Neural cell (in vitro differentiated cells): Measurements from ENCODE around the gene EPB41L2. TPM values are rescaled to one million over a fixed set of nuclear protein-coding genes. Genes with fewer than 3 reads are reported as not detected.

ENCODE experiments used
- H2AFZ ChIP-seq: fragments of 200-600, 300-800 bp; sonication (generic), shearing (Covaris generic); 2 replicates; pipeline ENCODE4 v1.6.0; 2014; ENCODE audit warnings: low read depth, mild to moderate bottlenecking, antibody characterized with exemption, low read length, moderate library complexity
- H3F3A ChIP-seq: fragments of 200-600 bp; shearing (Covaris generic); 2 replicates; pipeline ENCODE4 v1.6.1; 2016; ENCODE audit warnings: mild to moderate bottlenecking, moderate library complexity, mixed read lengths, antibody characterized with exemption, low read length; ENCODE audit not compliant: insufficient read depth, poor library complexity, severe bottlenecking
- H3K27ac ChIP-seq: fragments of 200-600, 300-800 bp; sonication (generic), shearing (Covaris generic); 2 replicates; pipeline ENCODE4 v1.5.1; 2014; ENCODE audit warnings: mild to moderate bottlenecking, low read length, moderate library complexity
- H3K27me3 ChIP-seq: fragments of 300-800, 200-600 bp; sonication (generic), shearing (Covaris generic); 2 replicates; pipeline ENCODE4 v1.6.0; 2014; ENCODE audit warnings: mild to moderate bottlenecking, low read depth, low read length, moderate library complexity; ENCODE audit not compliant: insufficient read depth
- H3K36me3 ChIP-seq: fragments of 300-800, 200-600 bp; sonication (generic), shearing (Covaris generic); 2 replicates; pipeline ENCODE4 v1.5.1; 2014; ENCODE audit warnings: mild to moderate bottlenecking, antibody characterized with exemption, low read length, moderate library complexity; ENCODE audit not compliant: insufficient read depth
- H3K4me2 ChIP-seq: fragments of 300-800, 200-600 bp; sonication (generic), shearing (Covaris generic); 2 replicates; pipeline ENCODE4 v1.6.0; 2014; ENCODE audit warnings: mild to moderate bottlenecking, low read length
- H3K4me3 ChIP-seq: fragments of 300-800, 200-600 bp; sonication (generic), shearing (Covaris generic); 2 replicates; pipeline ENCODE4 v1.5.1; 2014; ENCODE audit warnings: mild to moderate bottlenecking, low read length, moderate library complexity
- H3K79me2 ChIP-seq: fragments of 200-600 bp; shearing (Covaris generic); replicated peaks from 2 replicates; pipeline ENCODE4 v1.6.0; 2014; ENCODE audit warnings: mild to moderate bottlenecking, low read length, moderate library complexity; ENCODE audit not compliant: insufficient read depth
- H3K9ac ChIP-seq: fragments of 300-800, 200-600 bp; sonication (generic), shearing (Covaris generic); 2 replicates; pipeline ENCODE4 v1.6.1; 2016; ENCODE audit warnings: mild to moderate bottlenecking, low read length, mixed read lengths
- H3K9me2 ChIP-seq: fragments of 200-600 bp; shearing (Covaris generic); 2 replicates; pipeline ENCODE4 v1.6.1; 2016; ENCODE audit warnings: mild to moderate bottlenecking, low read length, mixed read lengths; ENCODE audit not compliant: insufficient read depth
- H3K9me3 ChIP-seq: fragments of 200-600, 300-800 bp; sonication (generic), shearing (Covaris generic); 2 replicates; pipeline ENCODE4 v1.6.1; 2016; ENCODE audit warnings: mild to moderate bottlenecking, mixed run types, low read length, moderate library complexity, mixed read lengths
- H4K20me1 ChIP-seq: fragments of 200-600 bp; shearing (Covaris generic); 2 replicates; pipeline ENCODE4 v1.6.1; 2016; ENCODE audit warnings: mild to moderate bottlenecking, mixed run types; ENCODE audit not compliant: insufficient read depth
- EP300 ChIP-seq: fragments of 450-650 bp; conservative IDR thresholded peaks from 2 replicates; pipeline ENCODE4 v1.6.1; 2014; ENCODE audit warnings: antibody characterized with exemption, mild to moderate bottlenecking, moderate library complexity; ENCODE audit not compliant: poor library complexity, severe bottlenecking
- EZH2 ChIP-seq: fragments of 200-600, 300-800 bp; shearing (Covaris generic), sonication (generic); IDR thresholded peaks from 2 replicates; pipeline ENCODE4 v1.6.1; 2014; ENCODE audit warnings: antibody characterized with exemption, low read length, borderline replicate concordance, mild to moderate bottlenecking; ENCODE audit not compliant: insufficient read depth, poor library complexity, severe bottlenecking
- MXI1 ChIP-seq: fragments of 450-650 bp; conservative IDR thresholded peaks from 2 replicates; pipeline ENCODE4 v1.6.1; 2014; ENCODE audit warnings: antibody characterized with exemption, mild to moderate bottlenecking; ENCODE audit not compliant: poor library complexity, severe bottlenecking
- POLR2AphosphoS5 ChIP-seq: IDR thresholded peaks from 2 replicates; pipeline ENCODE4 v1.6.1; 2012
- RAD21 ChIP-seq: fragments of 450-650 bp; conservative IDR thresholded peaks from 2 replicates; pipeline ENCODE4 v1.6.1; 2014; ENCODE audit warnings: antibody characterized with exemption, mild to moderate bottlenecking, moderate library complexity
- SMC3 ChIP-seq: fragments of 450-650 bp; conservative IDR thresholded peaks from 2 replicates; pipeline ENCODE4 v1.6.1; 2014; ENCODE audit warnings: antibody characterized with exemption, mild to moderate bottlenecking, moderate library complexity; ENCODE audit not compliant: poor library complexity
- TAF1 ChIP-seq: IDR thresholded peaks from 2 replicates; pipeline ENCODE4 v1.6.1; 2012; ENCODE audit warnings: low read depth
- polyA plus RNA-seq: library from polyadenylated mRNA; depleted of rRNA; stranded (reverse); fragments of >200 nt; gene quantifications from 2 replicates; pipeline ENCODE4 v1.2.3, GENCODE V29; 2014
- TF ChIP-seq, protein P1 (sequence below): fragments of 450-650 bp; IDR thresholded peaks from 2 replicates; pipeline ENCODE4 v1.5.1; 2014; ENCODE audit warnings: antibody characterized with exemption, mild to moderate bottlenecking, moderate library complexity; ENCODE audit not compliant: poor library complexity, severe bottlenecking
- TF ChIP-seq, protein P2 (sequence below): IDR thresholded peaks from 2 replicates; pipeline ENCODE4 v1.6.1; 2012; ENCODE audit warnings: borderline replicate concordance

Gene EPB41L2
- polyA plus RNA-seq, 1 donor from 2014 or later, result 13.5 TPM

DNA sequence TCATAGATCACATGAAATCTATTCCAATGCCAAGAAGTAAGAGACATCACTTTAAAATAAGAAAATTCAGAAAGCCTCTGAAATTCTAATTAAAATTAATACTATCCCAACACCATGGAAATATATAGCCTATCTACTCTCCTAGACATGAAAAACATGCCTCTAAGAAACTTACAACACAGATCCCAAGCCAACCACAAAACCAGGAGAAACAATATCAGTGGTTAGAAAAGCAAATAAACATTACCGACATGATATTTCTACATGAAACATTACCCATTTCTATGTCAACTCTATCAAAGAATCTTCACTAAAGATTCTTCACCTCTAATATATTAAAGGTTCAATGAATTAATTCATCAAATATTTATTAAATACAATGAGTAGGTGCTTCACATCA is 4.8 kb downstream of the EPB41L2 start:
- H3K79me2 ChIP-seq, result no peaks in the 10 kb centered on the region

DNA sequence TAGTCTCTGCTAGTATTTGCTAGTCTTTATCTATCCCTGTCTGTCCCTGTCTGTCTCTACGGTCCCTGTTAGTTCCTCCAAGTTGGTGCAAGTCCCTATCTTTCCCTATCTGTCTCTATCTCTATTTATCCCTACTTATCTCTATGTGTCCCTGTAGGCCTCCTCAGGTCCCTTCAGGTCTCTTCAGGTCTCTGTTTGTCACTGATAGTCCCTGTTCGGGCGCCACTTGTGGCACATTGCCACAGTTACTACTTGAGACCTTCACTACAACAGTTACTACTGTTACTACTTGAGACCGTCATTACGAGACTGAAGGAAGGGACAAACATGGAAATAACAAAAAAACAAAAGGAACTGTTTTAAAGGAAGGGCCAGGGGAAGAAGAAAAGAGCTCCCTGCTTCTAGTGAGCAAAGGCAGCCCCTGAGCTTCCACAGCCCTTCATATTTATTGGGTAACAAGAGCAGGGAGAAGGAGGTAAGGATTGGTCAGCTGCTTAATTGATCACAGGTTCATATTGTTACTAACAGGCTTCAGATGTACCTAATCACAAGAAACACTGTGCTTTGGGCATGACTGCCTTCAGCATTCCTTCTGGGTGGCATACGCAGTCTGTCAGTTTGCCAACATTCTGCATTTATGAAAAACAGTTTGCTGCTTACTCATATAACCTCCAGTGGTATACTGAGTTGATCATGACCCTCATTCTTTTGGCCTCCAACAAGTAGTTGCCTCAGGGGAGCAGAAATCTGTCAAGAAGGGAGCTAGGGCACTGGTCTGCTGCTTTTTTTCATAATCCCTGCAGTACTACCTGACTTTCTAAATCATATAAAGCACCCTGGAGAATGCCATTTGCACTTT is 8.4 kb downstream of the EPB41L2 start:
- H4K20me1 ChIP-seq, result no peaks in the 10 kb centered on the region
- no peak overlapping the region for H3K4me3 ChIP-seq
- no peaks in the 10 kb centered on the region for H3K27me3 ChIP-seq
- H3F3A ChIP-seq, result no peaks in the 10 kb centered on the region
- H3K9me3 ChIP-seq, result no peaks in the 10 kb centered on the region
- no peaks in the 10 kb centered on the region for H3K79me2 ChIP-seq
- H3K36me3 ChIP-seq, result no peaks in the 10 kb centered on the region
- H3K9ac ChIP-seq, result no peak overlapping the region
- no peak overlapping the region for H3K4me2 ChIP-seq
- TF ChIP-seq TAF1, result no peak
- TF ChIP-seq MXI1, result no peak
- TF ChIP-seq, protein P1, sequence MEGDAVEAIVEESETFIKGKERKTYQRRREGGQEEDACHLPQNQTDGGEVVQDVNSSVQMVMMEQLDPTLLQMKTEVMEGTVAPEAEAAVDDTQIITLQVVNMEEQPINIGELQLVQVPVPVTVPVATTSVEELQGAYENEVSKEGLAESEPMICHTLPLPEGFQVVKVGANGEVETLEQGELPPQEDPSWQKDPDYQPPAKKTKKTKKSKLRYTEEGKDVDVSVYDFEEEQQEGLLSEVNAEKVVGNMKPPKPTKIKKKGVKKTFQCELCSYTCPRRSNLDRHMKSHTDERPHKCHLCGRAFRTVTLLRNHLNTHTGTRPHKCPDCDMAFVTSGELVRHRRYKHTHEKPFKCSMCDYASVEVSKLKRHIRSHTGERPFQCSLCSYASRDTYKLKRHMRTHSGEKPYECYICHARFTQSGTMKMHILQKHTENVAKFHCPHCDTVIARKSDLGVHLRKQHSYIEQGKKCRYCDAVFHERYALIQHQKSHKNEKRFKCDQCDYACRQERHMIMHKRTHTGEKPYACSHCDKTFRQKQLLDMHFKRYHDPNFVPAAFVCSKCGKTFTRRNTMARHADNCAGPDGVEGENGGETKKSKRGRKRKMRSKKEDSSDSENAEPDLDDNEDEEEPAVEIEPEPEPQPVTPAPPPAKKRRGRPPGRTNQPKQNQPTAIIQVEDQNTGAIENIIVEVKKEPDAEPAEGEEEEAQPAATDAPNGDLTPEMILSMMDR, result no peak
- TF ChIP-seq EP300, result no peak
- TF ChIP-seq EZH2, result no peak
- no peak for TF ChIP-seq POLR2AphosphoS5
- TF ChIP-seq, protein P2, sequence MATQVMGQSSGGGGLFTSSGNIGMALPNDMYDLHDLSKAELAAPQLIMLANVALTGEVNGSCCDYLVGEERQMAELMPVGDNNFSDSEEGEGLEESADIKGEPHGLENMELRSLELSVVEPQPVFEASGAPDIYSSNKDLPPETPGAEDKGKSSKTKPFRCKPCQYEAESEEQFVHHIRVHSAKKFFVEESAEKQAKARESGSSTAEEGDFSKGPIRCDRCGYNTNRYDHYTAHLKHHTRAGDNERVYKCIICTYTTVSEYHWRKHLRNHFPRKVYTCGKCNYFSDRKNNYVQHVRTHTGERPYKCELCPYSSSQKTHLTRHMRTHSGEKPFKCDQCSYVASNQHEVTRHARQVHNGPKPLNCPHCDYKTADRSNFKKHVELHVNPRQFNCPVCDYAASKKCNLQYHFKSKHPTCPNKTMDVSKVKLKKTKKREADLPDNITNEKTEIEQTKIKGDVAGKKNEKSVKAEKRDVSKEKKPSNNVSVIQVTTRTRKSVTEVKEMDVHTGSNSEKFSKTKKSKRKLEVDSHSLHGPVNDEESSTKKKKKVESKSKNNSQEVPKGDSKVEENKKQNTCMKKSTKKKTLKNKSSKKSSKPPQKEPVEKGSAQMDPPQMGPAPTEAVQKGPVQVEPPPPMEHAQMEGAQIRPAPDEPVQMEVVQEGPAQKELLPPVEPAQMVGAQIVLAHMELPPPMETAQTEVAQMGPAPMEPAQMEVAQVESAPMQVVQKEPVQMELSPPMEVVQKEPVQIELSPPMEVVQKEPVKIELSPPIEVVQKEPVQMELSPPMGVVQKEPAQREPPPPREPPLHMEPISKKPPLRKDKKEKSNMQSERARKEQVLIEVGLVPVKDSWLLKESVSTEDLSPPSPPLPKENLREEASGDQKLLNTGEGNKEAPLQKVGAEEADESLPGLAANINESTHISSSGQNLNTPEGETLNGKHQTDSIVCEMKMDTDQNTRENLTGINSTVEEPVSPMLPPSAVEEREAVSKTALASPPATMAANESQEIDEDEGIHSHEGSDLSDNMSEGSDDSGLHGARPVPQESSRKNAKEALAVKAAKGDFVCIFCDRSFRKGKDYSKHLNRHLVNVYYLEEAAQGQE, result no peak
- no peak for TF ChIP-seq RAD21
- TF ChIP-seq SMC3, result no peak
- H3K27ac ChIP-seq, result no peak overlapping the region
- H3K9me2 ChIP-seq, result no peaks in the 10 kb centered on the region
- H2AFZ ChIP-seq, result no peak overlapping the region

More for the DNA sequence above, 4.8 kb downstream of the EPB41L2 start:
- Histone ChIP-seq H4K20me1 (no peaks in the 10 kb centered on the region), H3F3A (no peaks in the 10 kb centered on the region), H3K4me2 (no peak overlapping the region), H3K27ac (no peak overlapping the region), H3K9ac (no peak overlapping the region), H3K27me3 (peaks cover 6% of the 10 kb centered on the region), H3K4me3 (no peak overlapping the region), H2AFZ (no peak overlapping the region), H3K9me3 (no peaks in the 10 kb centered on the region), H3K9me2 (no peaks in the 10 kb centered on the region), H3K36me3 (no peaks in the 10 kb centered on the region)
- TF ChIP-seq POLR2AphosphoS5 (no peak), SMC3 (no peak), RAD21 (no peak), EZH2 (no peak)
- TF ChIP-seq, protein P2, result no peak
